ENCODE data around the gene RGS9.

GRCh38 chr17:65270499-65271253 is 133.5 kb downstream of the RGS9 start:
- TF ChIP-seq CTCF (IDR thresholded peaks at IDR 0.05): no peak
- TF ChIP-seq POLR2A (IDR thresholded peaks at IDR 0.05): no peak
- no peak for TF ChIP-seq POLR2AphosphoS5 (IDR thresholded peaks at IDR 0.05)
- TF ChIP-seq EP300 (IDR thresholded peaks at IDR 0.05): no peak
